Activated CD4-positive, alpha-beta T cell treated with anti-CD3 and anti-CD28 coated beads, Interleukin-2, Interleukin-4, amounts not matched to agents 100 ng/mL and 50 ng/mL, durations not matched to agents 16 hours and 8 hours (primary cell): Measurements from ENCODE around the gene ESPL1.

ENCODE experiments used
- DNase-seq: peaks from one replicate; pipeline ENCODE4 v3.0.0-alpha.2; 2020; ENCODE audit warnings: low spot score

Gene ESPL1

DNA sequence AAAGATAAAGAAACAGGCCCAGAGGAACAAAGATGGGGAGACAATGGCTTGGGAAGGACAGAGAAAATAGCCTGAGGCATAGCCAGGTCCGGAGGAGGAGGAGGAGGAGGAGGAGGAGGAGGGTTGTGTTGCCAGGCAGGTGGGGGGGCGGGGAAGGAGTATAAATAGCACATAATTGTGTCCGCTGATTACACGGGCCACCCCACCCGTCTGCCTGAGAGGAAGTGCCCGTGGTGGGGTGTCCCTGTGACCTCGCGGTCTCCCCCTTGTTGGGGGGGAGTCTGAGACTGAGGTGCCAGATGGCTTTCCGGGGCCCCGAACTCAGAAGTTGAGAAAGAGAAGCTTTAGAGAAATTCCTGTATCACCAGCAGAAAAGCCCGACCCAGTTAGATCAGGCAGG is 69.9 kb downstream of the ESPL1 start:
- DNase-seq: no peak

- no peak for DNase-seq
Observed at GRCh38 chr12:53338916-53339315, 70.8 kb downstream of the ESPL1 start.

- no peak for DNase-seq
Observed at GRCh38 chr12:53340398-53340797, 72.3 kb downstream of the ESPL1 start.
